H9 (cell line): ENCODE results near the gene CCDC80. TPM values are rescaled to one million over a fixed set of nuclear protein-coding genes. Genes with fewer than 3 reads are reported as not detected.
A peak's percentile ranks its signal among the peaks of the same experiment; 100 is the strongest.

Experiments used
- DNase-seq: peaks from one replicate; pipeline ENCODE4 v3.0.0-alpha.2; 2017
- H2AFZ ChIP-seq: one replicate; pipeline ENCODE4 v1.6.1; 2013; ENCODE audit warnings: mild to moderate bottlenecking, low read length, control low read depth, moderate library complexity
- H2AK5ac ChIP-seq: 2 replicates; pipeline ENCODE4 v1.6.1; 2013; ENCODE audit warnings: low read length, control low read depth, mixed read lengths; ENCODE audit not compliant: insufficient read length
- H2BK120ac ChIP-seq: one replicate; pipeline ENCODE4 v1.6.1; 2013; ENCODE audit warnings: low read depth, mild to moderate bottlenecking, low read length, control low read depth, inconsistent platforms; ENCODE audit not compliant: poor library complexity, severe bottlenecking
- H2BK12ac ChIP-seq: 2 replicates; pipeline ENCODE4 v1.6.1; 2013; ENCODE audit warnings: low read length, control low read depth, mixed read lengths, low read depth; ENCODE audit not compliant: insufficient read length
- H2BK15ac ChIP-seq: 2 replicates; pipeline ENCODE4 v1.6.1; 2013; ENCODE audit warnings: low read depth, low read length, control low read depth
- H2BK20ac ChIP-seq: one replicate; pipeline ENCODE4 v1.6.1; 2013; ENCODE audit warnings: low read depth, mild to moderate bottlenecking, low read length, control low read depth, inconsistent platforms; ENCODE audit not compliant: poor library complexity, severe bottlenecking
- H2BK5ac ChIP-seq: 2 replicates; pipeline ENCODE4 v1.6.1; 2013; ENCODE audit warnings: low read length, control low read depth, mixed read lengths; ENCODE audit not compliant: insufficient read length
- H3K14ac ChIP-seq: 2 replicates; pipeline ENCODE4 v1.6.1; 2013; ENCODE audit warnings: low read length, control low read depth; ENCODE audit not compliant: insufficient read depth
- H3K18ac ChIP-seq: 2 replicates; pipeline ENCODE4 v1.6.1; 2013; ENCODE audit warnings: low read depth, mild to moderate bottlenecking, mixed read lengths, low read length, control low read depth; ENCODE audit not compliant: insufficient read length
- H3K23ac ChIP-seq: 2 replicates; pipeline ENCODE4 v1.6.1; 2013; ENCODE audit warnings: low read length, control low read depth, mixed read lengths, low read depth; ENCODE audit not compliant: insufficient read length
- H3K23me2 ChIP-seq: 2 replicates; pipeline ENCODE4 v1.6.1; 2013; ENCODE audit warnings: low read depth, mild to moderate bottlenecking, mixed read lengths, low read length, control low read depth; ENCODE audit not compliant: insufficient read length, poor library complexity, severe bottlenecking
- H3K27ac ChIP-seq: 2 replicates; pipeline ENCODE4 v1.5.1; 2013; ENCODE audit warnings: low read length, control low read depth, mixed read lengths, low read depth; ENCODE audit not compliant: insufficient read length
- H3K27me3 ChIP-seq: 2 replicates; pipeline ENCODE4 v1.6.1; 2013; ENCODE audit warnings: low read length, control low read depth, inconsistent platforms; ENCODE audit not compliant: insufficient read depth
- H3K4ac ChIP-seq: 2 replicates; pipeline ENCODE4 v1.6.1; 2013; ENCODE audit warnings: low read depth, mild to moderate bottlenecking, control low read depth, inconsistent platforms, low read length, moderate library complexity
- H3K4me1 ChIP-seq: 2 replicates; pipeline ENCODE4 v1.6.1; 2013; ENCODE audit warnings: low read length, control low read depth, inconsistent platforms; ENCODE audit not compliant: insufficient read depth
- H3K4me2 ChIP-seq: 2 replicates; pipeline ENCODE4 v1.6.1; 2013; ENCODE audit warnings: low read length, control low read depth, mixed read lengths; ENCODE audit not compliant: insufficient read length, insufficient read depth
- H3K56ac ChIP-seq: 2 replicates; pipeline ENCODE4 v1.6.1; 2013; ENCODE audit warnings: low read depth, mild to moderate bottlenecking, mixed read lengths, low read length, control low read depth; ENCODE audit not compliant: insufficient read length
- H3K79me1 ChIP-seq: 2 replicates; pipeline ENCODE4 v1.6.1; 2013; ENCODE audit warnings: low read depth, mild to moderate bottlenecking, moderate library complexity, low read length, control low read depth, inconsistent platforms; ENCODE audit not compliant: insufficient read depth, poor library complexity, severe bottlenecking
- H3K79me2 ChIP-seq: 2 replicates; pipeline ENCODE4 v1.6.1; 2013; ENCODE audit warnings: low read length, control low read depth, inconsistent platforms; ENCODE audit not compliant: insufficient read depth
- H3K9ac ChIP-seq: 2 replicates; pipeline ENCODE4 v1.6.1; 2013; ENCODE audit warnings: low read length, control low read depth, mixed read lengths; ENCODE audit not compliant: insufficient read length; ENCODE audit errors: extremely low read depth
- H3K9me3 ChIP-seq: one replicate; pipeline ENCODE4 v1.6.1; 2013; ENCODE audit warnings: low read depth, low read length, inconsistent platforms; ENCODE audit not compliant: control insufficient read depth
- H3T11ph ChIP-seq: one replicate; pipeline ENCODE4 v1.6.1; 2013; ENCODE audit warnings: mild to moderate bottlenecking, low read length, control low read depth, inconsistent platforms
- H4K20me1 ChIP-seq: one replicate; pipeline ENCODE4 v1.6.1; 2013; ENCODE audit not compliant: control insufficient read depth, insufficient read length, insufficient read depth
- H4K5ac ChIP-seq: 2 replicates; pipeline ENCODE4 v1.6.1; 2013; ENCODE audit warnings: low read depth, mild to moderate bottlenecking, mixed read lengths, low read length, control low read depth; ENCODE audit not compliant: insufficient read length
- H4K8ac ChIP-seq: replicated peaks from 2 replicates; pipeline ENCODE4 v1.6.1; 2013; ENCODE audit warnings: low read length, control low read depth, mixed read lengths, low read depth; ENCODE audit not compliant: insufficient read length
- H4K91ac ChIP-seq: 2 replicates; pipeline ENCODE4 v1.6.1; 2013; ENCODE audit warnings: low read depth, mild to moderate bottlenecking, moderate library complexity, mixed read lengths, low read length, control low read depth; ENCODE audit not compliant: insufficient read length
- H3K27ac Mint-ChIP-seq, 3 experiments: 2 replicates in 2 of 3; 3 replicates in 1 of 3; pipeline ENCODE4 v1.8.0; 2020 to 2021; ENCODE audit warnings: mixed read lengths in 3 of 3, mild to moderate bottlenecking in 1 of 3, moderate library complexity in 1 of 3
- H3K27me3 Mint-ChIP-seq: 2 replicates; pipeline ENCODE4 v1.8.0; 2021; ENCODE audit warnings: low read depth, mild to moderate bottlenecking, moderate library complexity, mixed read lengths
- H3K36me3 Mint-ChIP-seq, 3 experiments: 2 replicates in 2 of 3; 3 replicates in 1 of 3; pipeline ENCODE4 v1.8.0; 2020 to 2021; ENCODE audit warnings: low read depth in 3 of 3, mixed read lengths in 3 of 3; ENCODE audit not compliant: insufficient read depth in 1 of 3
- H3K4me1 Mint-ChIP-seq, 2 experiments: 2 replicates each; pipeline ENCODE4 v1.8.0; 2020; ENCODE audit warnings: mixed read lengths in 2 of 2
- H3K4me3 Mint-ChIP-seq, 2 experiments: 2 replicates in 1 of 2; 3 replicates in 1 of 2; pipeline ENCODE4 v1.8.0; 2020 to 2021; ENCODE audit warnings: mild to moderate bottlenecking in 2 of 2, mixed read lengths in 2 of 2, moderate library complexity in 1 of 2
- H3K9me3 Mint-ChIP-seq, 2 experiments: 2 replicates in 1 of 2; 3 replicates in 1 of 2; pipeline ENCODE4 v1.8.0; 2020; ENCODE audit warnings: mild to moderate bottlenecking in 2 of 2, mixed read lengths in 2 of 2, moderate library complexity in 1 of 2
- CTCF ChIP-seq: fragments of 200-600 bp; sonication (generic); conservative IDR thresholded peaks from 3 replicates; pipeline ENCODE4 v1.8.0; 2021; ENCODE audit warnings: antibody characterized with exemption, mild to moderate bottlenecking
- WGBS: extraction: QIAGEN DNeasy Blood & Tissue Kit; methylation state at CpG from one replicate; pipeline ENCODE4 v1.1.7; 2013; ENCODE audit warnings: missing lambda C conversion rate, low lambda C conversion rate, mixed read lengths; ENCODE audit not compliant: insufficient read length; ENCODE audit errors: extremely low coverage; 5-methylcytosine and 5-hydroxymethylcytosine counted together
- total RNA-seq: library from RNA; stranded (reverse); gene quantifications from 2 replicates; pipeline ENCODE4 v1.2.1, GENCODE V29; 2021

Gene CCDC80
- total RNA-seq, 1 experiment from 2014 or later = 5.4 TPM

- Histone ChIP-seq H3K79me2 (no peaks in the 10 kb centered on the region), H3K27me3 (no peaks in the 10 kb centered on the region), H2AFZ (no peak overlapping the region), H2BK20ac (no peak overlapping the region), H3K9ac (no peak overlapping the region), H2BK120ac (no peak overlapping the region), H4K8ac (no peak overlapping the region), H3T11ph (no peak overlapping the region), H3K14ac (no peak overlapping the region), H3K4ac (no peak overlapping the region), H3K23ac (no peak overlapping the region), H4K20me1 (no peaks in the 10 kb centered on the region), H2BK15ac (no peak overlapping the region), H3K27ac (no peak overlapping the region), H3K4me2 (no peak overlapping the region), H3K18ac (no peak overlapping the region), H4K5ac (no peak overlapping the region), H3K4me1 (peaks cover 13% of the 10 kb centered on the region; the same call in 1 of the 2 replicates), H3K9me3 (no peaks in the 10 kb centered on the region), H2AK5ac (no peak overlapping the region), H3K56ac (no peak overlapping the region), H2BK5ac (no peak overlapping the region), H4K91ac (no peak overlapping the region), H3K23me2 (no peaks in the 10 kb centered on the region), H3K79me1 (no peaks in the 10 kb centered on the region), H2BK12ac (peak overlapping the region; percentile 26)
- Mint-ChIP-seq H3K4me3 (no peak overlapping the region), H3K36me3 (no peaks in the 10 kb centered on the region), H3K27me3 (no peaks in the 10 kb centered on the region), H3K9me3 (no peaks in the 10 kb centered on the region), H3K4me1 (peaks cover 58 to 62% of the 10 kb centered on the region in 2 experiments), H3K27ac (0 out of 7 replicates have a peak overlapping the region, but pooled peaks of 1 of the 3 experiments have one; percentile 58)
- 100% methylated on average over 2 of the region's 3 CpGs for WGBS
- DNase-seq = no peak
- TF ChIP-seq CTCF = no peak
Observed at GRCh38 chr3:112631257-112631656, 9.7 kb downstream of the CCDC80 start.
